ENCODE results near the gene DSCAML1. TPM values are rescaled to one million over a fixed set of nuclear protein-coding genes. Genes with fewer than 3 reads are reported as not detected.

DSCAML1 gene
- total RNA-seq, 6 donors from 2014 or later = 0.30 to 3.1 (median 1.3) TPM

- Histone ChIP-seq H3K4me3 (no peak overlapping the region), H3K36me3 (no peaks in the 10 kb centered on the region), H3K9me3 (no peaks in the 10 kb centered on the region), H3K4me1 (no peaks in the 10 kb centered on the region), H3K27me3 (no peaks in the 10 kb centered on the region), H3K27ac (no peak overlapping the region)
- DNase-seq = no peak
- WGBS, 2 donors = 80 to 83% methylated on average over 1 to 4 of the region's 5 CpGs
- no peak for ATAC-seq (ENCODE audit: low FRiP score in 2 of 2)
- no peak for TF ChIP-seq EP300 (IDR thresholded peaks at IDR 0.05)
- TF ChIP-seq POLR2A (IDR thresholded peaks at IDR 0.05) = no peak
- no peak for TF ChIP-seq CTCF (IDR thresholded peaks at IDR 0.05)
- no peak for TF ChIP-seq POLR2AphosphoS5 (IDR thresholded peaks at IDR 0.05)
Observed at GRCh38 chr11:117606790-117607189, 190.2 kb downstream of the DSCAML1 start.

- no peaks in the 10 kb centered on the region for H3K9me3 ChIP-seq
- 49 to 61% methylated on average over 5 of the region's 5 CpGs for WGBS, 2 donors
- H3K36me3 ChIP-seq = no peaks in the 10 kb centered on the region
- no peaks in the 10 kb centered on the region for H3K4me1 ChIP-seq
- ATAC-seq (ENCODE audit: low FRiP score in 2 of 2) (no peak), DNase-seq (no peak)
- TF ChIP-seq POLR2A (IDR thresholded peaks at IDR 0.05) = no peak
- TF ChIP-seq CTCF (IDR thresholded peaks at IDR 0.05) = no peak
- no peak for TF ChIP-seq EP300 (IDR thresholded peaks at IDR 0.05)
- no peak for TF ChIP-seq POLR2AphosphoS5 (IDR thresholded peaks at IDR 0.05)
- H3K4me3 ChIP-seq = no peak overlapping the region
- H3K27ac ChIP-seq = no peak overlapping the region
- H3K27me3 ChIP-seq = no peaks in the 10 kb centered on the region
Observed at GRCh38 chr11:117606211-117606610, 190.8 kb downstream of the DSCAML1 start.

- H3K9me3 ChIP-seq = no peaks in the 10 kb centered on the region
- DNase-seq (no peak), ATAC-seq (ENCODE audit: low FRiP score in 2 of 2) (no peak)
- TF ChIP-seq CTCF (IDR thresholded peaks at IDR 0.05) = no peak
- TF ChIP-seq POLR2A (IDR thresholded peaks at IDR 0.05) = no peak
- no peak for TF ChIP-seq POLR2AphosphoS5 (IDR thresholded peaks at IDR 0.05)
- TF ChIP-seq EP300 (IDR thresholded peaks at IDR 0.05) = no peak
- H3K27ac ChIP-seq = no peak overlapping the region
- no peaks in the 10 kb centered on the region for H3K36me3 ChIP-seq
- no peaks in the 10 kb centered on the region for H3K27me3 ChIP-seq
- WGBS, 2 donors = 78 to 80% methylated on average over 8 of the region's 8 CpGs
- no peak overlapping the region for H3K4me3 ChIP-seq
- no peaks in the 10 kb centered on the region for H3K4me1 ChIP-seq
Observed at GRCh38 chr11:117605331-117605730, 191.7 kb downstream of the DSCAML1 start.

- 57% methylated on average over 10 to 14 of the region's 14 CpGs for WGBS, 2 donors
- no peak for DNase-seq
- no peak overlapping the region for H3K27ac ChIP-seq
Observed at GRCh38 chr11:117604336-117604995, 192.6 kb downstream of the DSCAML1 start.

GRCh38 chr11:117603932-117604331 lies 193.1 kb downstream of the DSCAML1 start:
- Histone ChIP-seq H3K36me3 (no peaks in the 10 kb centered on the region), H3K9me3 (no peaks in the 10 kb centered on the region), H3K27ac (no peak overlapping the region), H3K4me3 (no peak overlapping the region), H3K4me1 (no peaks in the 10 kb centered on the region), H3K27me3 (no peaks in the 10 kb centered on the region)
- no peak for ATAC-seq (ENCODE audit: low FRiP score in 2 of 2)
- 73 to 75% methylated on average over 4 to 5 of the region's 5 CpGs for WGBS, 2 donors
- TF ChIP-seq POLR2AphosphoS5 (IDR thresholded peaks at IDR 0.05) = no peak
- no peak for TF ChIP-seq EP300 (IDR thresholded peaks at IDR 0.05)
- TF ChIP-seq CTCF (IDR thresholded peaks at IDR 0.05) = no peak
- no peak for TF ChIP-seq POLR2A (IDR thresholded peaks at IDR 0.05)
- no peak for DNase-seq

More at GRCh38 chr11:117604336-117604995, 192.6 kb downstream of the DSCAML1 start:
- H3K36me3 ChIP-seq = no peaks in the 10 kb centered on the region
- H3K4me1 ChIP-seq = no peaks in the 10 kb centered on the region
- ATAC-seq (ENCODE audit: low FRiP score in 2 of 2) = no peak
- H3K9me3 ChIP-seq = no peaks in the 10 kb centered on the region
- no peak overlapping the region for H3K4me3 ChIP-seq
- no peaks in the 10 kb centered on the region for H3K27me3 ChIP-seq
- TF ChIP-seq POLR2AphosphoS5 (IDR thresholded peaks at IDR 0.05) = no peak
- no peak for TF ChIP-seq EP300 (IDR thresholded peaks at IDR 0.05)

Measured in upper lobe of left lung (tissue), 6 donors.